Measurements from ENCODE around the gene TNFAIP8L2.

The TNFAIP8L2 gene

GRCh38 chr1:151156515-151156819 is at the start of gene TNFAIP8L2:
Gene TNFAIP8L2 (plus strand): TSS chr1:151156649. CDS start chr1:151158698, 2,049 bp downstream.
- peak in 1 of 2 donors; percentile 68 for DNase-seq (ENCODE audit: low read depth in 1 of 2, low spot score in 1 of 2)

DNA sequence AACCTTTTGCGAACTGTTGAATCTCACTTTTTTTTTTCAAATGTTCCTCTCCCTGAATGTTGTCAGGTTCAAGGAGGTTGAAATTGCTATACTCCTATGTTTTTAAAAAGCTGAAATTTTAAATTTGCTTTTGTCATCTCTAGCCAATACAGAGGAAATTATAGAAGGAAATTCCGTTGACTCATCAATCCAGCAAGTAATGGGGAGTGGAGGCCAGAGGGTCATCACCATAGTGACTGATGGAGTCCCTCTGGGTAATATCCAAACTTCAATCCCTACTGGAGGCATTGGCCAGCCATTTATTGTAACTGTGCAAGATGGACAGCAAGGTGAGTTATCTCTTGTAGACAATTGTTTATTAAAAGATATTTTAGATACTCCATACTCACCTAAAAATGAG is 49.6 kb upstream of the TNFAIP8L2 start:
- DNase-seq (ENCODE audit: low read depth in 1 of 2, low spot score in 1 of 2) = no peak

- DNase-seq (ENCODE audit: low read depth in 1 of 2, low spot score in 1 of 2) = no peak
Observed at GRCh38 chr1:151108331-151108730, 48.1 kb upstream of the TNFAIP8L2 start.

GRCh38 chr1:151113877-151114276 is 42.6 kb upstream of the TNFAIP8L2 start:
- no peak for DNase-seq (ENCODE audit: low read depth in 1 of 2, low spot score in 1 of 2)

GRCh38 chr1:151124763-151125403 is 31.6 kb upstream of the TNFAIP8L2 start:
- DNase-seq (ENCODE audit: low read depth in 1 of 2, low spot score in 1 of 2) = no peak

- no peak for DNase-seq (ENCODE audit: low read depth in 1 of 2, low spot score in 1 of 2)
Observed at GRCh38 chr1:151128800-151129199, 27.6 kb upstream of the TNFAIP8L2 start.

GRCh38 chr1:151130987-151131586 is 25.4 kb upstream of the TNFAIP8L2 start:
- DNase-seq (ENCODE audit: low read depth in 1 of 2, low spot score in 1 of 2) = peak; percentile 60 to 78

- no peak for DNase-seq (ENCODE audit: low read depth in 1 of 2, low spot score in 1 of 2)
Observed at GRCh38 chr1:151131701-151132334, 24.6 kb upstream of the TNFAIP8L2 start.

DNA sequence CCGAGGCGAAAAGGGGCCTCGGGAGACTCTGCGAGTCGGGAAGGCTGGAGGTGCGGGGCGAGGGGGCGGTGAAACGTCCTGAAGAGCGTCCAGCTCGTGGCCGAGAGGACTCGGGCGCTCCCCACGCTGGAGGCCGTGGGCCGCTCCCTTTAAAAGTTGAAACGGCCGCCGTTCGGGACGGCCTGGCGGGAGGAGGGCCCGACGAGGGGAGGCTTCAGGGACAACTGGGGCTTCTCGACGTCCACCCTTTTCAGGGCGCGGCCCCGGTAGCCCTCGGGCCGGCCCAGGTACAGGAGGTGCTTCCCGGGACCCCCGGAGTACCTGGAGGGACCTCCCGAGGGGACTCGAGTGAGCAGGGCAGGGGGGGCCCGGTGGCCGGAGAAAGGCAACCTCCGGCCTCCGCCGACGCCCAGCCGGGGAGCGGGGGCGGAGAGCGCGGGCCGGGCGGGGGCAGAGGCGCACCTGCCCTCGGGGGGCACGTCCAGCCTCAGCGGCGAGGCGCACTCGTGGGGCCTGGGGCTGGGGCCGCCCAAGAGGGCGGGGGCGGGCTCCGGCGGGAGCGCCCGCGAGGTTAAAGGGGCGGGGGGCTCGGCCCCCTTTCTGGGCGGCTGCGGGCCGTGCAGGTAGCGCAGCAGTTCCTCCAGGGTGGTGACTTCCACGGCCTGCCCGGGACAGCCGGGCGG is 24.0 kb upstream of the TNFAIP8L2 start:
- no peak for DNase-seq (ENCODE audit: low read depth in 1 of 2, low spot score in 1 of 2)

DNA sequence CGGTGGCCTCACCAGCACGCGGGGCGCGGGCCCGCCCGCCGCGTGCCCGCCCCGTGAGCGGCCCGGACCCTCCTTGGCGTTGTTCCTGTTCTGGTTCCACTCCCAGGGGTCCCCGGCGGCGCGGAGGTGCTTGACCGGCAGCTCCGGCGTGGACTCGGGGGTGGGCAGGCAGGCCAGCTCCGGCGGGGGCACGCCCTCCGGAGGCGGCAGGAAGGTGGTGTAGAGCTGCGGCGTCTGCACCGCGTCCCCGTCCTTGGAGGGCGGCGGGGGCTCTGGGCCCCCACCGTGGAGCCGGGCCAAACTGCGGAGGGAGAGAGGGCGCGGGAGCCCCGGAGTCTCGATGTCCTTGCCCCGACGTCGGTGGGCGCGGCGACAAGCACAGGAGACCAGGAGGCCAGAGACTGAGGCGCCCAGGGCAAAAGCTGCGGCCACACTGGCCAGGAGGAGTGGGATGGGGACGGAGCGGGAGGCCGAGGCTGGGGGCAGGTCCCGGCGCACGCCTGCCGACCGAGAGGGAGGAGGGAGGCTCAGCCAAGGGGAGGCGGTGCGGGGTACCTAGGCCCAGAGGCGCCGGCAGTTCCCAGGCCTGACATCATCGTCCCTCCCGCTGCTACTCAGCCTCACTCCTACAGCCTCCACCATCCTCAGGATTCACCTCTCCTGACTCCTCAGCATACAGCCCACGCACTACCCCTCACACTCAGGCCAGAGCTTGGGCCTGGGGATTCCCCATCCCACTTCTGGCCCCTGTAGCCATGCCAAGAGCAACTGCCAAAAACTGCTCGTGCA is 23.2 kb upstream of the TNFAIP8L2 start:
- DNase-seq (ENCODE audit: low read depth in 1 of 2, low spot score in 1 of 2) = no peak

DNA sequence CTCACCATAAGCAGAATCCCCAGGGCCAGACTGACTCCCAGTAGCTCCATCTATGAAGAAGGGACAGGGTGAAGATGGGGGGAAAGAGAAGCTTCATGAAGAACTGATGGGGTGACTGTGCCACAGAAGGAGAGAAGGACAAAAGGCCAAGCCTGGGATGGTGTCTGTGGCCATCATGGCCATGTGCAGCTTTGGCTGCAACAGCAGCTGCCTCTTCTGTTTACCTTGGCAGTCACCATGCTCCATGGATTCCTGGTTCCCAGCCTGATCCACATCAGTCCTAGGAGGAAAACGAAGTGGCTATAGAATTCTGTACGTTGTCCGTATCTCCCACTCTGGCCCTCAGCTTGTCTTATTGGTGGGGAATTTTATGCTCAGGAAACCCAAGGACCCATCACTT is 22.1 kb upstream of the TNFAIP8L2 start:
- DNase-seq (ENCODE audit: low read depth in 1 of 2, low spot score in 1 of 2) = no peak

DNA sequence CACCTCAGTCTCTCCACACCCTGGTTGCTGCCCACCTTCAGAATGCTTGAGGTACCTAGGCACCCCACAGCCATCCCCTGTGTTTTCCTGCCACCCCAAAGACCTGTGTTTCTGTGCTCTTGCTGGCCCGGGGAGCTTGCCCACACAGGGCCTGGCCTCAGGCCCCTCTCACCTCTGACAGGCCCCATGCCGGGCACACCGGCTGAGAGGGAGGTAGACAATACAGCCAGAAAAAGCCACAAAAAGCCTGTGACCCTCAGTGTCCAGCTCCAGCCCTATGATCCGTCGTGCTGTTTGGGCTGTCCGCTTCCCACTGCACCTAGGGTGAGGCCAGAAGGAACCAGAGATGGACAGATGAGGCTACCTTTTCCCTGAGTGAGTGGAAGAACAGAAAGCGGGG is 21.5 kb upstream of the TNFAIP8L2 start:
- DNase-seq (ENCODE audit: low read depth in 1 of 2, low spot score in 1 of 2) = no peak

DNA sequence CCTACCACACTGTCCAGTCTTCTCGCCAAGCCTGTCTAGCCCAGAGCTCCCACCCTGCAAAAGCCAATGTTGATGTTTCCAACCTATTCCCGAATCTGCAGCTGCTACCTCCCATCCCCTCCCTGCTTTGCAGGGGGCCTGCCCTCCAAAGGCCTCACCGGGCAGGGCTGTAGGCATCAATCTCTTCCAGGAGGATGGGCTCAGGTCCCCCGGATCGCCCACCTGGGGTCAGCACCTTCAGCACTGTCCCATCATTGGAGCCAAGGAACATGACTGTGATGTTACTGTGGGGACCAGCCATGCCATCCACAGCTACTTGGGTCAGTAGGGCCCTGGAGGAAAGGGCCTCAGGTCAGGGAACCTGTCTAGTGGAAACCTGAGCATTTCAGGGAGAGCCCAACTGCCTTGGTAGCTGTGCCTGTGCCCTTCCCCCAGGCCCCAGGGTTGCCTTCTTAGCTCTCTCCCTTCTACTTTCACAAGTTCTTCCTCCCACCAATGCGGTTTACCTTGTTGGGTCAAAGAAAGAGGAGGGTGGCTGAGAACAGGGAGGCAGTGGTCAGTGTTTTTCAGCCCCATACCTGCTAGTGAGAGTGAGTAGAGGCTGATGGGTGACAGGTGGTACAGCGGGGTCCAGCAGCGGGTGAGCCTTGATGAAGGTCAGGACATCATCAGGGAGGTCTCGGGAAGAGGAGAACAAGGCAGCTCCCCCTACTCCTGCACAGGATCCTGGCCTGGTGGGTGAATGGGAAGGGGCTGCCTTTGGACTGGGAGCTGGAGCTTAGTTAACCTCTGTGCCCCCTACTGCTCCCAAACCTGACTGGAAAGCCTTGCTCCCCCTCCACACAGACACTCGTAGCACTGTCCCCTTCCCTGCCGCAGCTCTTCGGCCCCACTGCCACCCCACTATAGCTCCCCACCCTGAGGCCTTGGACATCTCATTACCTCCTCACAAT is 20.7 kb upstream of the TNFAIP8L2 start:
- no peak for DNase-seq (ENCODE audit: low read depth in 1 of 2, low spot score in 1 of 2)

- DNase-seq (ENCODE audit: low read depth in 1 of 2, low spot score in 1 of 2) = no peak
Observed at GRCh38 chr1:151137789-151138188, 18.7 kb upstream of the TNFAIP8L2 start.

DNA sequence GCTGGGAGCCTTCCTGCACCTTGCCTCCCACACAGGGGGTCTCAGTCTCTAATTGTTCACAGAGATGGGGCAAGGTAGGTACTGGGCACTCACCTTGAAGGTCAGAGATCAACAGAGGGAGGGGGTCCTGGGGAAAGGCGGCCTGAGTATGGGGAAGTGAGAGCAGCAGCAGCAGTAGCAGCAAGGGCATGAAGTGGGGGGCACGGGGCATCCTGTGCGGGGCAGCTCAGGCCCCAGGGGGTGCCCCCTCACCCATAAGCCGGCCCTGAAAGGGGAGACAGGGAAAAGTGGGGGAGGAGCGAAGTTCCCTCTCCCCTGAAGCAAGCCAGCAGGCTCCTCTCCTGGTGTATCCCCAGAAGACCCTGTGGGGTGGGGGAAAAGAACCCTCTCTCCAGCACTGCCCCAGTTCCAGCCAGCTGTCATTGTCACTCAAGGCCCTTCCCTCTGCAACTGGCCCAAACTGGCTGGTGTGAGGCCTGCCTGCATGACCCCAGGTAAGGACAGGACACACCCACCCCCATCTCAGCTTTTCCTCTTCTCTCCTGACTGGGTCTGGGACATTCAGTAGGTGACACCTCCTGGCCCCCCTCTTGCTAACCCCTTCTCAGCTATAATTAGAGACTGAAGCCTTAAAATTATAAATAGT is 13.9 kb upstream of the TNFAIP8L2 start:
- no peak for DNase-seq (ENCODE audit: low read depth in 1 of 2, low spot score in 1 of 2)

GRCh38 chr1:151143057-151143435 is 13.4 kb upstream of the TNFAIP8L2 start:
- DNase-seq (ENCODE audit: low read depth in 1 of 2, low spot score in 1 of 2) = no peak

DNA sequence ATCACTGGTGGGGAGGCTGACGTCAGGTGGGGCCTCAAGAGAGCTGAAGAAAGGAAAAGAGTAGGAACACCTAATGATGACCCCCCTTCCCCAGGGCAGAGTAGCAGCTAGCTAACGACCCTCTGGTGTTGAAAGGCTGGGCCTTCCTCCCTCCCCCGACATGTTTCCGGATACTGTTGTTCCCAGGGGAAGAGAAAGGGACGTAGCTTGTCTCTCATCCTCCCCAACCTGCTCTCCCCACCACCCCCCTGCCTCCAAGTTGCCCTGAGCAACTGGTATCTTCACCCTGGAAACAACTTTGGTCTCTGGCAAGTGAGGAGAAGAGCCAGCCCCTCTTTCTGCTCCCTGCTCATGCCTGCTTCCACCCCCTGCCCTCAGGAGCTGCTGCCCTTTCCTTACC is 12.5 kb upstream of the TNFAIP8L2 start:
- no peak for DNase-seq (ENCODE audit: low read depth in 1 of 2, low spot score in 1 of 2)

DNA sequence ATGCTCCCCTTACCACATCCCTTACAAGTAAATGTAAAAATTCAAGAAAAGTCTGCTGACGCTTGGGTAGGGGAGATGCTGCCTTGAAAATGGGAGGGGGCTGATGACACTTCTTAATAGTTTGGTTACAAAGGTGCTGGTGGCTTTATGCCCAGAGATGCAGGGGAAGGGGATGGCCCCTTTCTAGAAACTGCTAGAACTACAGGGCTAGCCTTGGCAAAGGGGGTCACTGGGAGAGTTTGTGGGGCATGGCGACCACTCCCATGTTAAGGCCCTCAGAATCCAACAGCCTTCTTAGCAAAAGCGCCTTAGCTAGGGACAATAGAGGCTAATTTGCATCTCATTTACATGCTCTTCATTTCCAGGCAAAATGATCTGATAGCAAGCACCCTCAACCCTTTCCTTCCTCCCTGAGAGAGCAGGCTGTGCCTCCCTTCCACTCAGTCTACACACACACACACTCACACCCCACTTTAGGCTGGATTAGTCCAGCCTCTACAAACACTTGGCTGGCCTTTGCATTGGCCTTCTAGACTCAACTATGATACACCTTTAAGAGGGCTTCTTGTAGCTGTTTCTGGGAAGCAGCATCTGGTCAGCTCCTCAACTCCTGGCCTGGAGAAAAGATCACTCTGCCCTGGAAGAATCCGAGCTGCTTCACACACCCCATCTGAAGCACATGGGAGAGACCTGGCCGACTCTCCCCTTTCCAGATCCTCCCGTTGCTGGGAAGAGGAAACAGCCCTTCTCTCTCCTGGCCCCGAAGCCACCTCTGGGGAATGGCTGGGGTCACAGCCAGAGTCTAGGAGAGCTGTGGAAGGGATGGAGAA is 11.8 kb upstream of the TNFAIP8L2 start:
- DNase-seq (ENCODE audit: low read depth in 1 of 2, low spot score in 1 of 2) = no peak

Measured in activated CD4-positive, alpha-beta T cell treated with anti-CD3 and anti-CD28 coated beads, Interleukin-2, amount 50 U/mL, for 24 hours (primary cell).